BJ (cell line): Measurements from ENCODE around the gene ASXL2. TPM values are rescaled to one million over a fixed set of nuclear protein-coding genes. Genes with fewer than 3 reads are reported as not detected.
A peak's percentile ranks its signal among the peaks of the same experiment; 100 is the strongest.

Experiments
- CTCF ChIA-PET: fragments of 350-600 bp; formaldehyde crosslinking; extraction: SDS; loops from one replicate; lab custom pipeline; 2021; ENCODE audit warnings: antibody characterized with exemption, inconsistent platforms; lab: Yijun Ruan, JAX
- POLR2A ChIA-PET: fragments of 300-600 bp; sonication (Branson Sonifier 250); formaldehyde crosslinking; extraction: SDS; loops from one replicate; lab custom pipeline; 2021; ENCODE audit warnings: antibody characterized with exemption; lab: Charles Lee
- DNase-seq: peaks from one replicate; pipeline ENCODE4 v3.0.0-alpha.2; 2011; ENCODE audit warnings: low read depth
- H3K27me3 ChIP-seq: 2 replicates; pipeline ENCODE4 v1.6.0; 2011; ENCODE audit warnings: low read length; ENCODE audit not compliant: control insufficient read depth, insufficient read depth
- H3K36me3 ChIP-seq: 2 replicates; pipeline ENCODE4 v1.5.1; 2011; ENCODE audit warnings: low read length; ENCODE audit not compliant: control insufficient read depth, insufficient read depth
- H3K4me3 ChIP-seq: 2 replicates; pipeline ENCODE4 v1.5.1; 2011; ENCODE audit warnings: low read depth, mild to moderate bottlenecking, control low read depth, low read length
- polyA plus RNA-seq: library from polyadenylated mRNA; depleted of rRNA; stranded (reverse); fragments of >200 nt; gene quantifications from 2 replicates; pipeline ENCODE4 v1.2.3, GENCODE V29; 2011
- TF ChIP-seq, protein P1 (sequence below): IDR thresholded peaks from 2 replicates; pipeline ENCODE4 v1.5.1; 2011; ENCODE audit warnings: low read depth, mild to moderate bottlenecking, control low read depth, inconsistent platforms, low read length, moderate library complexity; ENCODE audit not compliant: insufficient read depth

ASXL2 gene
- polyA plus RNA-seq, 1 experiment: 11.9 TPM

DNA sequence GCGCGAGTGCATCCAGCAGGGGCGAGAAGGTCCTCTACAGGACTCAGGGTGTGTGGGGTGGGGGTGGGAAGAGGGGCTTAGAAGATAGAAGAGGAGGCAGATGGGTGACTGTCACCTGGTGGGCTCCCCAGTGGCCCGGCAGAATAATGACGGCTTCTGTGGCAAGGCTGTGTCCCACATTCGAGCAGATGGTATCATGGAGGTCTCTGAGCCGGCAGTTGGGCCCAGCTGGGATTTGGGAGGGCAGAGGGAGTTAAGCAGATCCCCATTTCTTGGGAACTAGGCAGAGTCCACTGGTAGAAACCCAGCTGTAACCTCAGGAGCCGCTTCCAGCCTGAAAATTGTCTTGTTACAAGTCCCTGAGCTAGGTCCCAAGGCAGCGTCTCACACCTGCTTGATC lies 176.5 kb downstream of the ASXL2 start:
- CTCF ChIA-PET: interaction anchor here (1.1 to 6.4 kb wide), 6 partner anchors 8 to 104 kb away, joined by 3 to 58 read pairs (median 17); no protein-coding TSS in a partner anchor
- no peak for DNase-seq
- TF ChIP-seq, protein P1, sequence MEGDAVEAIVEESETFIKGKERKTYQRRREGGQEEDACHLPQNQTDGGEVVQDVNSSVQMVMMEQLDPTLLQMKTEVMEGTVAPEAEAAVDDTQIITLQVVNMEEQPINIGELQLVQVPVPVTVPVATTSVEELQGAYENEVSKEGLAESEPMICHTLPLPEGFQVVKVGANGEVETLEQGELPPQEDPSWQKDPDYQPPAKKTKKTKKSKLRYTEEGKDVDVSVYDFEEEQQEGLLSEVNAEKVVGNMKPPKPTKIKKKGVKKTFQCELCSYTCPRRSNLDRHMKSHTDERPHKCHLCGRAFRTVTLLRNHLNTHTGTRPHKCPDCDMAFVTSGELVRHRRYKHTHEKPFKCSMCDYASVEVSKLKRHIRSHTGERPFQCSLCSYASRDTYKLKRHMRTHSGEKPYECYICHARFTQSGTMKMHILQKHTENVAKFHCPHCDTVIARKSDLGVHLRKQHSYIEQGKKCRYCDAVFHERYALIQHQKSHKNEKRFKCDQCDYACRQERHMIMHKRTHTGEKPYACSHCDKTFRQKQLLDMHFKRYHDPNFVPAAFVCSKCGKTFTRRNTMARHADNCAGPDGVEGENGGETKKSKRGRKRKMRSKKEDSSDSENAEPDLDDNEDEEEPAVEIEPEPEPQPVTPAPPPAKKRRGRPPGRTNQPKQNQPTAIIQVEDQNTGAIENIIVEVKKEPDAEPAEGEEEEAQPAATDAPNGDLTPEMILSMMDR: no peak
- POLR2A ChIA-PET: no interaction called here
- H3K36me3 ChIP-seq: no peaks in the 10 kb centered on the region
- no peak overlapping the region for H3K4me3 ChIP-seq
- H3K27me3 ChIP-seq: peaks cover 5% of the 10 kb centered on the region; the same call in 1 of the 2 replicates

DNA sequence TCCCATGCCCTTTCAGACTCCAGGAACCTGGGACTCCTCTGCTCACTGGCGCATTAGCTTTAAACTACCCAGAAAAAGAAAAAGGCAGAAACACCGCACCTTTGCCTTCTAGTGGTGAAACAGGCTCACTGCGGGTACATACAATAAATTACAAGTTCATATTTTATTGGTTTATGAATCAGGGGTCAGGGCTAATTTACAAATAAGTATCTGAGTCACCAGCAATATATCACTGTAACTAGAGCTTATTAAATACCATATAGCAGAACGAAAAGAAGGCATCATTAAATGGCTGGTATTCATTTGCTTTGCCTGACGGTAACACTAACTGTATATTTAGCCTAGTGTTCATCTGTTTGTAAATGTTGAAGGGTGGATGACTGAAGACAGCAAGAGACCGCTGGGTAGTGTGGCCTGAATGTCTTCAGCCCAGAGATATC lies 178.0 kb downstream of the ASXL2 start:
- peak; percentile 19 for DNase-seq
- ChIA-PET POLR2A (no interaction called here), CTCF (interaction anchor here (0.7 to 6.4 kb wide), 16 partner anchors 10 to 157 kb away, joined by 3 to 58 read pairs (median 5); partner anchors contain the start of gene DTNB)
- TF ChIP-seq, protein P1: peak; percentile 80
- H3K4me3 ChIP-seq: no peak overlapping the region
- no peaks in the 10 kb centered on the region for H3K36me3 ChIP-seq
- peaks cover 5% of the 10 kb centered on the region; the same call in 1 of the 2 replicates for H3K27me3 ChIP-seq

DNA sequence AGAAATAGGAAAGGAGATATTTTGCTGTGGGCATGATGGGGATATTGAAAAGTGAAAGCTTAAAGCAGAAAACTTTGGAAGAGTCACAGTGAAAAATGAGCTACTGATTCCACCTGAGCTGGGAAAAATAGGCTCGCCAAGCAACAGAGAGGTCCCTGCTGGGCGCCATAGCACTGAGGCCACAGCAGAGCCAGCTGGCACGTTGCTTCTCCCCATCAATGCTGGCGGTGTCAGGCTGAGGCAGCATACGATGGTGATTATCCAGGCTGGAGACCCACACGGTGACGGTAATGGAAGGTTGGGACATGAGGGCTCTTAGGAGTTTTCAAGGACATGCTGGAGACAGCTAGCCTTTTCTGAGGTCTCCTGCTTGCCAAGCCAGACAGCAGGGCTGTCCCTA lies 179.1 kb downstream of the ASXL2 start:
- Histone ChIP-seq H3K36me3 (no peaks in the 10 kb centered on the region), H3K27me3 (peaks cover 5% of the 10 kb centered on the region; the same call in 1 of the 2 replicates), H3K4me3 (no peak overlapping the region)
- ChIA-PET CTCF (interaction anchor here (0.6 to 6.4 kb wide), 11 partner anchors 11 to 421 kb away, joined by 3 to 58 read pairs (median 5); partner anchors contain the start of gene DTNB), POLR2A (no interaction called here)
- TF ChIP-seq, protein P1: no peak
- DNase-seq: no peak

DNA sequence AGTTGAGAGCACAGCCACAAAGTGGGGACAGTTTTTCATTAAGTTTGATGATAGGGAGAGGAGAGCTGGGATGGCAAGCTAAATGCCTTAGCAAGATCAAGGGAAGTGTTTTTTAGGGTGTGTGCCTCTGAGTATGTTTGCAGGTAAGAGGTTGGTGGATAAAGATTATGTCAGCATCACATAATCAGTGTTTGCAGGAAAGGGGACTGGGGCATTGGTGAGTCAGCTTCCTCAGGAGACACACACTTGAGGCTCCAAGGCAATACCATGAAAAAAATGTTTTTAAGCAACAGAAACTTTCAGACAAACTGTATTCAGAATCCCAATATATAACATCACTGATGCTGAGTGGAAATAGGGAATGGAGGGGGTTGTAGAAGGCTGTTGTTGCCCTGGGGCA lies 179.5 kb downstream of the ASXL2 start:
- Histone ChIP-seq H3K36me3 (no peaks in the 10 kb centered on the region), H3K4me3 (no peak overlapping the region), H3K27me3 (peaks cover 5% of the 10 kb centered on the region; the same call in 1 of the 2 replicates)
- ChIA-PET POLR2A (no interaction called here), CTCF (interaction anchor here (0.6 to 6.4 kb wide), 8 partner anchors 11 to 421 kb away, joined by 3 to 58 read pairs (median 14); partner anchors contain the start of gene DTNB)
- no peak for DNase-seq
- TF ChIP-seq, protein P1: no peak

DNA sequence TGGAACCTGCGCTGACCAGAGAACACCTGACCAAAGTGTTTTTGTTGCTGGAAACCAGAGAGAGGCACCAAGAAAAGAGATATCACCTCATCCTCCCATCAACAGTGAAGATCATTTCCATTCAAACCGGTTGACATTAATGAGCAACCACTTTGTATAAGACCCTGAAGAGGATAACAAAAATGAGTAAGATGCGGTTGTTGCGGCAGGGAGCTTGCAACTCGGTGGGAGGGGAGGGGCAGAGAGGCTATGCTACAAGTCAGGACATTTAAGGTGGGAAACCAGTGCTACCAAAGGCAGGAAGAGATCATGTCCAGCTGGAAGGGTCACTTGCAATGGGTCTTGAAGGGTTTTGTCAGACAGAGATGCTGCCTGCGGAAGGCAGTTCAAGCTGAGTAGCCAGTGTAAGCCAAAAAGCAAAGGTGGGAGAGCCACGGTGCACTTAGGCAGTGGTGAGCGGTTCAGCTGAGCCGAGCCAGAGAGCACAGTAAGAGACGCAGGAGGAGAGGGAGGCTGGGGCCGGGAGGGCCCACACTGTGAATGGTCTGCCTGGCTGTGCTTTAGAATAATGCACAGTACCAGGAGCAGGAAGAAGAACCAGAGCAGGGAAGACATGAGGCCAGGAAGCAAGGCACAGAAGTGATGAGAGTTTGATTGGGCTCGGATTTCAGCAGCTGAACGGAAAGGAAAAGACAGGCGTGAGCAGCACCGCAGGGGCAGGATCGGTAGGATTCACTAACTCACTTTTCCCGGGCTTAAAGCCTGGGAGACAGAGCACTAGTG lies 180.5 kb downstream of the ASXL2 start:
- peaks cover 7% of the 10 kb centered on the region; the same call in 1 of the 2 replicates for H3K27me3 ChIP-seq
- no peak overlapping the region for H3K4me3 ChIP-seq
- DNase-seq: no peak
- ChIA-PET POLR2A (no interaction called here), CTCF (interaction anchor here (1.2 to 6.4 kb wide), 5 partner anchors 12 to 420 kb away, joined by 4 to 58 read pairs (median 29); partner anchors contain the start of gene DTNB)
- H3K36me3 ChIP-seq: no peaks in the 10 kb centered on the region
- TF ChIP-seq, protein P1: no peak
